Mammary epithelial cell (primary cell): ENCODE measurements around the gene GGCX.

Source experiments
- EZH2 ChIP-seq: IDR thresholded peaks from 2 replicates; pipeline ENCODE4 v1.6.1; 2012; ENCODE audit warnings: low read length, inconsistent platforms, borderline replicate concordance
- TF ChIP-seq, protein P1 (sequence below), 2 donors: IDR thresholded peaks in 1 of 2; conservative IDR thresholded peaks in 1 of 2; 2 replicates each; pipeline ENCODE4 v1.5.1; 2011 to 2012; ENCODE audit warnings: inconsistent platforms in 2 of 2, low read length in 2 of 2, mild to moderate bottlenecking in 2 of 2, control low read depth in 1 of 2, low read depth in 1 of 2; ENCODE audit not compliant: insufficient read depth in 1 of 2; ENCODE audit errors: extremely low read depth in 1 of 2

DNA sequence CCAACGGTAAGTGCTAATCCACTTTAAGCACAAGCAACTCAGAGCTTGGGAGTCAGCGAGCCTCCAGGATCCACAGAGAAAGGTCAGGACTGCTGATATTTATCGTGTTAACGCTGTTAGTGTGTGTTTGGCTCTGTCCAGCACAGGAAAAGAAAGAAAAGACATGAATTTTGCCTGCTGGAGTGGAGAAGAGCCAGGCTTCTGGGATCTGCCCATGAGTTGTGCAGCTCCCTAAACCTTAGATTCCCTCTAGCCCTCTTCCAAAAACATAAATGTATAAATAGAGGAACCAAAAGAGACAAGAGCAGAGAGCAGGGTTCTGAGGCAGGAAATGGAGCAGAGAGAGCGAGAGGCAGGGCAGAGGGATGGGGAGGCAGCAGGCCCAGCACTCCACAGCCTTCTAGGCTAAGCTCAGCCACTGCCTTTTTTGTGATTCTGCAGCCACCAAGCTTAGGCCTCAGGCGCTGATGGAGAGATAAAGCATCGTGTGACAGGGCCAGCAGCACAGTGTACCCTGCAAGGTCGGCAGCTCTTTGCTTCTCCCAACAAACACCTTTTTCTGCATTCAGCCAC is 36.9 kb downstream of the GGCX start:
- TF ChIP-seq, protein P1, sequence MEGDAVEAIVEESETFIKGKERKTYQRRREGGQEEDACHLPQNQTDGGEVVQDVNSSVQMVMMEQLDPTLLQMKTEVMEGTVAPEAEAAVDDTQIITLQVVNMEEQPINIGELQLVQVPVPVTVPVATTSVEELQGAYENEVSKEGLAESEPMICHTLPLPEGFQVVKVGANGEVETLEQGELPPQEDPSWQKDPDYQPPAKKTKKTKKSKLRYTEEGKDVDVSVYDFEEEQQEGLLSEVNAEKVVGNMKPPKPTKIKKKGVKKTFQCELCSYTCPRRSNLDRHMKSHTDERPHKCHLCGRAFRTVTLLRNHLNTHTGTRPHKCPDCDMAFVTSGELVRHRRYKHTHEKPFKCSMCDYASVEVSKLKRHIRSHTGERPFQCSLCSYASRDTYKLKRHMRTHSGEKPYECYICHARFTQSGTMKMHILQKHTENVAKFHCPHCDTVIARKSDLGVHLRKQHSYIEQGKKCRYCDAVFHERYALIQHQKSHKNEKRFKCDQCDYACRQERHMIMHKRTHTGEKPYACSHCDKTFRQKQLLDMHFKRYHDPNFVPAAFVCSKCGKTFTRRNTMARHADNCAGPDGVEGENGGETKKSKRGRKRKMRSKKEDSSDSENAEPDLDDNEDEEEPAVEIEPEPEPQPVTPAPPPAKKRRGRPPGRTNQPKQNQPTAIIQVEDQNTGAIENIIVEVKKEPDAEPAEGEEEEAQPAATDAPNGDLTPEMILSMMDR (conservative IDR thresholded peaks at IDR 0.05 in 1 of 2, IDR thresholded peaks at IDR 0.05 in 1 of 2; ENCODE audit: extremely low read depth in 1 of 2, insufficient read depth in 1 of 2, low read depth in 1 of 2, low read length in 2 of 2): no peak
- no peak for TF ChIP-seq EZH2
